B cell (primary cell): Measurements from ENCODE around the gene NDUFA5. TPM values are rescaled to one million over a fixed set of nuclear protein-coding genes. Genes with fewer than 3 reads are reported as not detected.
A peak's percentile ranks its signal among the peaks of the same experiment; 100 is the strongest.

Source experiments
- ATAC-seq: fragments of 200-7000 bp; cut with Tn5 transposase; one replicate; pipeline ENCODE4 v1.10.0; 2021; ENCODE audit warnings: low read depth, mild to moderate bottlenecking, moderate number of reproducible peaks, moderate library complexity
- CTCF ChIA-PET: fragments of 350-600 bp; sonication (Branson Sonifier 250); formaldehyde crosslinking; loops from one replicate; lab custom pipeline; 2021; ENCODE audit warnings: antibody characterized with exemption, inconsistent platforms; lab: Charles Lee
- POLR2A ChIA-PET: fragments of 350-600 bp; sonication (Branson Sonifier 250); formaldehyde crosslinking; loops from one replicate; lab custom pipeline; 2021; ENCODE audit warnings: antibody characterized with exemption; lab: Charles Lee
- DNase-seq: peaks from one replicate; pipeline ENCODE4 v3.0.0; 2013
- H2AFZ ChIP-seq: 2 replicates; pipeline ENCODE4 v1.6.1; 2012; ENCODE audit warnings: mild to moderate bottlenecking, low read depth, low read length; ENCODE audit not compliant: insufficient read depth, poor library complexity, severe bottlenecking
- H3K27ac ChIP-seq, 2 donors: 1 replicate in 1 of 2; 2 replicates in 1 of 2; pipeline ENCODE4 v1.5.1; 2012 to 2013; ENCODE audit warnings: low read length in 2 of 2, mild to moderate bottlenecking in 2 of 2, moderate library complexity in 1 of 2
- H3K27me3 ChIP-seq, 4 experiments: fragments of 200-600 bp in 1 of 4; sonication (generic) in 1 of 4; replicated peaks in 1 of 4; 1 replicate in 2 of 4; 2 replicates in 2 of 4; pipeline versions ENCODE4 v1.6.1 to v1.7.0; 2013 to 2016; ENCODE audit warnings: low read length in 3 of 4, mild to moderate bottlenecking in 2 of 4, mixed read lengths in 1 of 4, moderate library complexity in 1 of 4; ENCODE audit not compliant: insufficient read depth in 4 of 4, control insufficient read depth in 3 of 4; ENCODE audit errors: control extremely low read depth in 1 of 4
- H3K36me3 ChIP-seq, 2 experiments: replicated peaks in 1 of 2; 1 replicate in 1 of 2; 2 replicates in 1 of 2; pipeline versions ENCODE4 v1.6.1 to v1.7.1; 2013; ENCODE audit warnings: low read length in 1 of 2; ENCODE audit not compliant: insufficient read depth in 2 of 2, control insufficient read depth in 1 of 2; ENCODE audit errors: control extremely low read depth in 1 of 2, extremely low read depth in 1 of 2
- H3K4me1 ChIP-seq, 2 donors: fragments of 200-600 bp in 1 of 2; sonication (generic) in 1 of 2; 1 replicate in 1 of 2; 2 replicates in 1 of 2; pipeline versions ENCODE4 v1.5.1 to v1.6.1; 2013 to 2017; ENCODE audit warnings: low read length in 2 of 2; ENCODE audit not compliant: control insufficient read depth in 2 of 2, insufficient read depth in 2 of 2
- H3K4me2 ChIP-seq: replicated peaks from 2 replicates; pipeline ENCODE3; 2012; ENCODE audit warnings: mild to moderate bottlenecking, low read depth, low read length; ENCODE audit not compliant: poor library complexity, severe bottlenecking
- H3K4me3 ChIP-seq, 5 experiments: fragments of 200-600 bp in 1 of 5; sonication (generic) in 1 of 5; 1 replicate in 3 of 5; 2 replicates in 2 of 5; pipeline versions ENCODE4 v1.5.1 to v1.7.0; 2011 to 2016; ENCODE audit warnings: low read length in 4 of 5, mild to moderate bottlenecking in 4 of 5, low read depth in 2 of 5, control low read depth in 1 of 5, moderate library complexity in 1 of 5; ENCODE audit not compliant: insufficient read depth in 1 of 5; ENCODE audit errors: control extremely low read depth in 1 of 5, extremely low read depth in 1 of 5
- H3K79me2 ChIP-seq: fragments of 200-600 bp; sonication (generic); one replicate; pipeline ENCODE4 v1.6.0; 2016; ENCODE audit warnings: low read length; ENCODE audit not compliant: control insufficient read depth, insufficient read depth
- H3K9ac ChIP-seq: fragments of 200-600 bp; sonication (generic); 2 replicates; pipeline ENCODE4 v1.6.1; 2017; ENCODE audit warnings: mild to moderate bottlenecking, low read length, moderate library complexity
- H3K9me3 ChIP-seq, 3 donors: one replicate each; pipeline versions ENCODE4 v1.6.1 to v1.7.1; 2013; ENCODE audit warnings: low read length in 2 of 3; ENCODE audit not compliant: control insufficient read depth in 2 of 3, insufficient read depth in 1 of 3; ENCODE audit errors: control extremely low read depth in 1 of 3
- H4K20me1 ChIP-seq: 2 replicates; pipeline ENCODE4 v1.6.0; 2012; ENCODE audit warnings: mild to moderate bottlenecking, low read length; ENCODE audit not compliant: insufficient read depth, control insufficient read depth, poor library complexity, severe bottlenecking
- H3K27ac Mint-ChIP-seq: one replicate; pipeline ENCODE4 v1.8.0; 2021; ENCODE audit warnings: mixed read lengths
- H3K27me3 Mint-ChIP-seq: one replicate; pipeline ENCODE4 v1.8.0; 2021; ENCODE audit warnings: mixed read lengths
- H3K4me1 Mint-ChIP-seq: one replicate; pipeline ENCODE4 v1.8.0; 2021; ENCODE audit warnings: mixed read lengths
- H3K4me3 Mint-ChIP-seq: one replicate; pipeline ENCODE4 v1.8.0; 2021; ENCODE audit warnings: mixed read lengths
- H3K9me3 Mint-ChIP-seq: one replicate; pipeline ENCODE4 v1.8.0; 2022; ENCODE audit warnings: mixed read lengths; ENCODE audit not compliant: insufficient read depth
- EZH2 ChIP-seq: IDR thresholded peaks from 2 replicates; pipeline ENCODE4 v1.6.1; 2012; ENCODE audit warnings: borderline replicate concordance, low read depth, mild to moderate bottlenecking, moderate library complexity, low read length; ENCODE audit not compliant: insufficient read depth, poor library complexity, severe bottlenecking
- WGBS: methylation state at CpG from one replicate; pipeline ENCODE4 v1.1.5; 2013; ENCODE audit warnings: missing lambda C conversion rate; ENCODE audit not compliant: insufficient coverage; 5-methylcytosine and 5-hydroxymethylcytosine counted together
- intact Hi-C: fragments of 100-400 bp; cut with micrococcal nuclease; formaldehyde crosslinking; loops from one replicate; pipeline ENCODE4 v1.10.0; 2022
- polyA plus RNA-seq: library from polyadenylated mRNA; depleted of rRNA; stranded (reverse); fragments of >200 nt; gene quantifications from 2 replicates; pipeline ENCODE4 v1.2.3, GENCODE V29; 2012
- total RNA-seq, 2 donors: library from RNA; stranded (reverse); fragments of 120-200 nt in 1 of 2; gene quantifications; 1 replicate in 1 of 2; 2 replicates in 1 of 2; pipeline versions ENCODE4 v1.2.3 to v1.2.4, GENCODE V29; 2013 to 2022
- TF ChIP-seq, protein P1 (sequence below): fragments of 200-600 bp; IDR thresholded peaks from one replicate; pipeline ENCODE4 v1.8.0; 2022; ENCODE audit warnings: antibody characterized with exemption, mild to moderate bottlenecking

The NDUFA5 gene
- total and polyA plus RNA-seq, 2 donors (not counting 1 experiment from before 2014, with no cell fraction given) = 8.1 to 50.7 TPM

DNA sequence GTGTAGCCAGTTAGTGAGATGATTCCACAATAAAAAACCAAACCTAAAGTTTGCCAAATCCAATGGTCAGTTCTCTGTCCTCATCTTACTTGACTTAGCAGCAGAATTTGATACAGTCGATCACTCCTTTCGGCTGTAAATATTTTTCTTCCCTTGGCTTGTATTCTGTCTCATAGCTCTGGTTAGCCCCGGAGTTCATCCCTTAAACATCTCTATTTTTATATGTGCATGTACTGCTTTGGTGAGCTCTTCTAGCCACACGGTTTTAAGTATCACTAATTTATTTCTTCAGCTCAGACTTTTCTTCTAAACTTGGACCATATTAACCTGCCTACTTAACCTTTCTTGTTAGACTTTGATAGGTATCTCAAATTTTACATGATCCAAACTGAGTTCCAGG lies 26.2 kb upstream of the NDUFA5 start:
- Mint-ChIP-seq H3K4me1 (no peaks in the 10 kb centered on the region), H3K4me3 (no peak overlapping the region), H3K27ac (no peak overlapping the region), H3K27me3 (peaks cover 24% of the 10 kb centered on the region), H3K9me3 (no peaks in the 10 kb centered on the region)
- Histone ChIP-seq H3K9me3 (no peaks in the 10 kb centered on the region), H3K27me3 (peaks cover 0 to 21% (median 6%) of the 10 kb centered on the region in 4 experiments), H3K4me2 (no peak overlapping the region), H3K9ac (no peak overlapping the region), H3K79me2 (no peaks in the 10 kb centered on the region), H3K36me3 (no peaks in the 10 kb centered on the region), H4K20me1 (no peaks in the 10 kb centered on the region), H3K27ac (no peak overlapping the region), H2AFZ (no peak overlapping the region), H3K4me1 (no peaks in the 10 kb centered on the region), H3K4me3 (no peak overlapping the region)
- ChIA-PET CTCF (no interaction called here), POLR2A (no interaction called here)
- TF ChIP-seq EZH2 = no peak
- TF ChIP-seq, protein P1, sequence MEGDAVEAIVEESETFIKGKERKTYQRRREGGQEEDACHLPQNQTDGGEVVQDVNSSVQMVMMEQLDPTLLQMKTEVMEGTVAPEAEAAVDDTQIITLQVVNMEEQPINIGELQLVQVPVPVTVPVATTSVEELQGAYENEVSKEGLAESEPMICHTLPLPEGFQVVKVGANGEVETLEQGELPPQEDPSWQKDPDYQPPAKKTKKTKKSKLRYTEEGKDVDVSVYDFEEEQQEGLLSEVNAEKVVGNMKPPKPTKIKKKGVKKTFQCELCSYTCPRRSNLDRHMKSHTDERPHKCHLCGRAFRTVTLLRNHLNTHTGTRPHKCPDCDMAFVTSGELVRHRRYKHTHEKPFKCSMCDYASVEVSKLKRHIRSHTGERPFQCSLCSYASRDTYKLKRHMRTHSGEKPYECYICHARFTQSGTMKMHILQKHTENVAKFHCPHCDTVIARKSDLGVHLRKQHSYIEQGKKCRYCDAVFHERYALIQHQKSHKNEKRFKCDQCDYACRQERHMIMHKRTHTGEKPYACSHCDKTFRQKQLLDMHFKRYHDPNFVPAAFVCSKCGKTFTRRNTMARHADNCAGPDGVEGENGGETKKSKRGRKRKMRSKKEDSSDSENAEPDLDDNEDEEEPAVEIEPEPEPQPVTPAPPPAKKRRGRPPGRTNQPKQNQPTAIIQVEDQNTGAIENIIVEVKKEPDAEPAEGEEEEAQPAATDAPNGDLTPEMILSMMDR = no peak
- WGBS = no CpG with 5 or more reads among the region's 4 CpGs
- DNase-seq = no peak
- ATAC-seq = no peak
- intact Hi-C loops = loop anchor here (5.0 kb wide), 1 partner anchor 283 kb away; no protein-coding TSS in a partner anchor

GRCh38 chr7:123581162-123581459 lies 23.5 kb upstream of the NDUFA5 start:
- ChIA-PET POLR2A (no interaction called here), CTCF (interaction anchor here (0.6 kb wide), 1 partner anchor 143 kb away, joined by 3 read pairs; no protein-coding TSS in a partner anchor)
- H3K79me2 ChIP-seq = no peaks in the 10 kb centered on the region
- TF ChIP-seq, protein P1 = peak; percentile 3
- no peak for TF ChIP-seq EZH2
- no peak overlapping the region for H3K4me2 ChIP-seq
- DNase-seq (no peak), ATAC-seq (no peak)
- no peaks in the 10 kb centered on the region for H3K9me3 Mint-ChIP-seq
- H3K9me3 ChIP-seq = no peaks in the 10 kb centered on the region
- no peak overlapping the region for H3K27ac ChIP-seq
- H3K4me1 Mint-ChIP-seq = no peaks in the 10 kb centered on the region
- no peak overlapping the region for H3K4me3 Mint-ChIP-seq
- peaks cover 0 to 21% (median 6%) of the 10 kb centered on the region in 4 experiments for H3K27me3 ChIP-seq
- no peak overlapping the region for H3K27ac Mint-ChIP-seq
- H3K36me3 ChIP-seq = no peaks in the 10 kb centered on the region
- H3K27me3 Mint-ChIP-seq = peaks cover 29% of the 10 kb centered on the region
- H2AFZ ChIP-seq = no peak overlapping the region
- no peaks in the 10 kb centered on the region for H3K4me1 ChIP-seq
- intact Hi-C loops = loop anchor here (5.0 kb wide), 1 partner anchor 286 kb away; no protein-coding TSS in a partner anchor
- no peak overlapping the region for H3K4me3 ChIP-seq
- H4K20me1 ChIP-seq = no peaks in the 10 kb centered on the region
- H3K9ac ChIP-seq = no peak overlapping the region
- WGBS = no CpG with 5 or more reads among the region's 2 CpGs
